DMS153 (cell line): Measurements from ENCODE around the gene PSMA6.
"Not testable (repeated sequence)": the region's sequence is repeated elsewhere in the genome, so short reads cannot be mapped to it uniquely, and the experiment has no call there.

Experiments used
- DNase-seq: peaks from one replicate; lab custom pipeline; 2025; lab: John Stamatoyannopoulos, UW

The PSMA6 gene

GRCh38 chr14:35344107-35344807 is 52.1 kb downstream of the PSMA6 start:
- no peak for DNase-seq

DNA sequence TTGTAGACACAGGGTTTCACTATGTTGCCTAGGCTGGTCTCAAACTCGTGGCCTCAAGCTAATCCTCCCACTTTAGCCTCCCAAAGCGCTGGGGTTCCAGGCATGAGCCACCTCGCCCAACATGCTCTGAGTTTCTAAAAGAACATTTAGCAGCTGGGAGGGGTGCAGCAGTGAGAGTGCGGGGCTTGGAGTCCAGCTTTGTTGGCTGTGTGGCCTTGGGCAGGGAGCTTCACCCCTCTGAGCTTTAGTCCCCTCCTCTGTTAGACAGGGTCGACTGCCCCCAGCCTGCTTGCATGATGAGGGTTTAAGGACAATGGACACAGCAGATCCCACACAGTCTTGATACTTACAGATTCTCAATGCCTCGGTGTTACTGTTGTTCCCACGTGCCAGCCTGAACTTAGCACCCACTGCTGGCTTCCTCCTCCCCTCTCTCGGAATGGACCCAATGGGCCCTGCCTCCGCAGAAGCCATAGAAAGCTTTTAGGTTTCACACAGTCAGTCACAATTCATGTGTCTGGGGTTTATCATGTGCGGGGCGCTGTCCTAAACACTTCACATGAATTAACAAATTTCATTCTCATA is 54.6 kb downstream of the PSMA6 start:
- no peak for DNase-seq

DNA sequence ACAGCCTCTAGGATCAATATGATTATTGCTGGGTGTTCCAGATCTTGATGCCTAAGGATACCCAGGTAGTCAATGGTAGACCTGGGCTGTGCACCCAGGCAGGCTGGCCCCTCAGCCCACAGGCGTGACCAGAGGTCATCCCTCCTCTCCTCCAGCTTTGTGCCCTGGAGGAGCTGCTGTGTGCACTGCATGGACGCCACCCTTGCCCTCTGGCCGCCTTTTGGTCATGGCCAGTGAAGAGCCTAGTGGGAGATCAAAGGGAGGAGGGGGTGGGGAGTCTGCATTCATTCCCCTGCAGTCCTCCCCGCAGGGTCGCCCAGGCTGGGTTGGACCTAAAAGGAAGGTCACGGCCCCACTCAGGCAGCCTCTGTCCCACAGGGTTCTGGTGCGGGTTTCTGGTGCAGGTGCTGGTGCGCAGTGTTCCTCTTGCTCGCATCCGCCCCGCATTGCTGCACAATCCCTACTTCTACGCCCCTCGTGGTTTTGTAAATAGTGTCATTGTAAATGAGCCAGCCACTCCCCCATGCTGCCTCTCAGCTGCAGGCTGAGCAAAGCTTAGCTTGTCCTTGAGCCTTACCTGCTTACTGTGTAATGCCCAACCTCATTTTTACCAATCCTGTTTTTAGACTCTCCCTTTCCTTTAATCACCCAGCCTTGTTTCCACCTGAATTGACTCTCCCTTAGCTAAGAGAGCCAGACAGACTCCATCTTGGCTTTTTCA is 55.3 kb downstream of the PSMA6 start:
- DNase-seq = peak; percentile 35

DNA sequence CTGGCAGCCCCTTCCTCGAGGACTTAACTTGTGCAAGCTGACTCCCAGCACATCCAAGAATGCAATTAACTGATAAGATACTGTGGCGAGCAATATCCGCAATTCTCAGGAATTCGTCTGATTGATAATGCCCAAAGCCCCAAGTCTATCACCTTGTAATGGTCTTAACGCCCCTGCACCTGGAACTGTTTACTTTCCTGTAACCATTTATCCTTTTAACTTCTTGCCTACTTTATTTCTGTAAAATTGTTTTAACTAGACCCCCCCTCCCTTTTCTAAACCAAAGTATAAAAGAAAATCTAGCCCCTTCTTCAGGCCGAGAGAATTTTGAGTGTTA is 55.8 kb downstream of the PSMA6 start:
- not testable (repeated sequence) for DNase-seq

GRCh38 chr14:35349496-35350365 is 57.5 kb downstream of the PSMA6 start:
- DNase-seq = no peak

GRCh38 chr14:35351497-35351896 is 59.3 kb downstream of the PSMA6 start:
- DNase-seq = no peak

DNA sequence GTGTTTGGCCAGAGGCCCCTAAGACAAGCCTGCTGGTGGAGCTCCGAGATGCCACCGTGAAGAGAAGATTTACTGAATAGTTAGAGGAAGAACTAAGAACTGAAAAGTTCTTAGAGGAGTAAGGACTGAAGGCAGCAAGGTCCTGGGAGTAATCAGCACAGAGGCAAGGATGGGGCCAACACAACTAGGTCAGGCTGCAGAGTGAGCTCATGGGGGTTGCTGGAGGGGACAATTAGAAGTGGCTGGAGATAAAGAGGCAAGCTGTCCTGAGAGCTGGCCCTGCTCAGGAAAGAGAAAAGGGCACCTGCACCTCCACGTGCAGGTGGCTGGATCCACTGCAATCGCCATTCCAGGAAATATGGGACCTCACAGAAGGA is 59.7 kb downstream of the PSMA6 start:
- no peak for DNase-seq

- DNase-seq = no peak
Measured at GRCh38 chr14:35352274-35353233, 60.4 kb downstream of the PSMA6 start.

DNA sequence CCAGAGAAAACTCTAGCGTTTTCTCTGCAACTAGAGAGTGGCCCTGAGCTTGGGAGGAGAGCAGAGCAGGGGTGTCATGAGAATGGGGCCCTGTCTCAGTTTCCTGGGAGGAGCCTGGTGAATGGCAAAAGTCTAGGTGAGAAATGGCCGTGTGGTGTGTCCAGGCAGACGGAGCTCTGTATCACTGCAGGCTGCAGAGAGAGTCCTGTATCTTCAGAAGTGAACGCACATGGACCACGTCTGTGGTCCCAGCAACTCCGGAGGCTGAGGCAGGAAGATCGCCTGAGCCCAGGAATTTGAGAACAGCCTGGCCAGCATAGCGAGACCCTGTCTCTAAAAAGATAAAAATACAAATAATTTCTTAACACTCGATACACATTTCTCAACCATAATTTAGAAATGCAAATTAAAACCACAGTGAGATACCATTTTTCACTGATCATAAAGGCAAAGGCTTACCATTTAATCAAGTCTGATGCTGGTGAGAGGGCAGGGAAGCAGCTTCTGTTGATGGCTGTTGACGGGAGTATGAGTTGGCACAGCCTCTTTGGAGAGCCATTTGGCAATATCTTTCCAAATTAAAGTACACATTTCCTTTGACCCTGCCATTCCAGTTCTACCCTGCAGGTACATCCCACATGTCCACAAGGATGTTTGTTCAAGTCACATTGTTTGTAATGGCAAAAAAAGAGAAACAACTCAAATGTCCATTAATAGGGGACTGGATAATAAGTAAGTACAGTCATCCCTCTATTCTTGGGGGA is 61.4 kb downstream of the PSMA6 start:
- DNase-seq = peak; percentile 34

DNA sequence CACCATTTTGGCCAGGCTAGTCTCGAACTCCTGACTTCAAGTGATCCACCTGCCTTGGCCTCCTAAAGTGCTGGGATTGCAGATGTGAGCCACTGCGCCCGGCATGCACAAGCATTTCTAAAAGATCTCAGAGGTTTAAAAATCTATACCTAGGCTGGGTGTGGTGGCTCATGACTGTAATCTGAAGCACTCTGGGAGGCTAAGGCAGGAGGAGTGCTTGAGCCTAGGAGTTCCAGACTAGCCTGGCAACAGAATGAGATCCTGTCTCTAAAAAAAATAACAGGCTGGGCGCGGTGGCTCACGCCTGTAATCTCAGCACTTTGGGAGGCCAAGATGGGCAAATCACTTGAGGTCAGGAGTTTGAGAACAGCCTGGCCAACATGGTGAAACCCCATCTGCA is 63.1 kb downstream of the PSMA6 start:
- DNase-seq = not testable (repeated sequence)

GRCh38 chr14:35355981-35356841 is 64.0 kb downstream of the PSMA6 start:
- DNase-seq = no peak

DNA sequence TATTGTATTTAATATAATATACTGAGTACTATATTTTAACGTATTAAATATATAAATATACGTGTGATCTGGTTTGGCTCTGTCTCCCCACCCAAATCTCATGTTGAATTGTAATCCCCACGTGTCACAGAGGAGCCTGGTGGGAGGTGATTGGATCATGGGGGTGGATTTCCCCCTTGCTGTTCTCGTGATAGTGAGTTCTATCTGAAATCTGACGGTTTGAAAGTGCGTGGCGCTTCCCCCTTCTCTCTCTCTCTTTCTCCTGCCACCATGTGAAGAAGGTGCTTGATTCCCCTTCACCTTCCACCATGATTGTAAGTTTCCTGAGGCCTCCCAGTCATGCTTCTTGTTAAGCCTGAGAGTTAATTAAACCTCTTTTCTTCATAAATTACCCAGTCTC is 67.5 kb downstream of the PSMA6 start:
- not testable (repeated sequence) for DNase-seq

DNA sequence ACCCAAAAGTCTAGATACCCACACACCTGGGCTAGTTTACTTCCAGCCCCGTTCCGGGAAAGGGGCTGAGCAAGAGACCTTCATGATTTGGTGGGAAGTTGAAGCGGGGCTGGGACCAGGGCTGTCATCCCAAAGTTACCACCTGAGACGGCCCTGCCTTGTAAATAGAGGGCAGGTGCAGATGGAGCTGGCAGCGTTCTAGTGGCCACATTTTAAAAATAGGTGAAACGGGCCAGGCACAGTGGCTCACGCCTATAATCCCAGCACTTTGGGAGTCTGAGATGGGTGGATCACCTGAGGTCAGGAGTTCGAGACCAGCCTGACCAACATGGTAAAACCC is 68.9 kb downstream of the PSMA6 start:
- DNase-seq = no peak

- DNase-seq = no peak
Measured at GRCh38 chr14:35362450-35362849, 70.3 kb downstream of the PSMA6 start.

DNA sequence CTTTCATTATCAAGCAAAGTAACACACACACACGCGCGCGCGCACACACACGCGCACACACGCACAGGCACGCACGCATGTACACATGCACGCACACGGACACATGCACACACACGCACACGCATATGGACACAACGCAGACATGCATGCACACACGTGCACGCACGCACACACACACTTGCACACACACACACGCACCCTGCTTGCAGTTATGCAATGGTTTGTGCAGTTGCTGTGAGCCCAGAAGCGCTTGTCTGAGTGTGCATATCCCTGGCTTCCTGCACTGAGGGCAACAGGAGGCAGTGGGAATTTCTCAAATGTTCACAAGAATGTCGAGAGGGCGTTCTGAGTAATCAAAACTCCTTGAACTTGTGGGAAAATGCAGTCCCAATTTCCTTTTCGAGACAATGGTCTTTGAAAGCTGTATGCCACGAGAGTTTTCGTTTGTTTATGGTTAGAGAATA is 70.8 kb downstream of the PSMA6 start:
- DNase-seq = no peak

GRCh38 chr14:35365130-35366055 is 73.2 kb downstream of the PSMA6 start:
- no peak for DNase-seq

GRCh38 chr14:35366056-35366451 is 73.9 kb downstream of the PSMA6 start:
- DNase-seq = no peak

- DNase-seq = no peak
Measured at GRCh38 chr14:35366521-35366976, 74.4 kb downstream of the PSMA6 start.

DNA sequence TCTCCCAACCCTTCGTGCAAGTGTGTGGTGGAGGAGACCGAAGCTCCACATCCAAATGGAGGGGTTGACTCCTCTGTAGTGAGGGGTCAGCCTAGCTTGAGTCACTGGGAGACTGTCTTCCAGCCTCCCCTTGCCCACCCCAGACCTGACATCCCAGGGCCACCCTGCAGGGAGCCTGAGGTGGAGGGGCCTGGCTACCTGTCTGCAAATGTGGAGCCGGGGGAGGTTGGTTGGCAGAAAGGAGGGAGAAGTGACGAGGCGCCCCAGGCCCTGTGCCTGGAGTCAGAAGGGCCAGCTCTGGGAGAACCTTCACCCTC is 74.8 kb downstream of the PSMA6 start:
- DNase-seq = no peak
